HL-60 (cell line): ENCODE results near the gene HECA.

ENCODE experiments used
- DNase-seq, 2 experiments: peaks; one replicate each; pipeline ENCODE4 v3.0.0-alpha.2; 2010 to 2020; ENCODE audit warnings: low read depth in 1 of 2, low spot score in 1 of 2
- H3K27ac ChIP-seq: fragments of 250-450 bp; sonication (Bioruptor Pico); replicated peaks from 2 replicates; pipeline ENCODE4 v1.5.1; 2020; ENCODE audit warnings: mild to moderate bottlenecking, moderate library complexity
- H3K27me3 ChIP-seq: fragments of 250-450 bp; sonication (Bioruptor Pico); 2 replicates; pipeline ENCODE4 v1.5.1; 2021; ENCODE audit warnings: mild to moderate bottlenecking, moderate library complexity; ENCODE audit not compliant: insufficient read depth, poor library complexity, severe bottlenecking
- H3K4me3 ChIP-seq: replicated peaks from 2 replicates; pipeline ENCODE4 v1.5.1; 2011; ENCODE audit warnings: mild to moderate bottlenecking, control low read depth, low read length; ENCODE audit not compliant: insufficient read depth
- GABPA ChIP-seq: IDR thresholded peaks from 2 replicates; pipeline ENCODE4 v1.6.1; 2012; ENCODE audit warnings: low read depth
- POLR2AphosphoS5 ChIP-seq: IDR thresholded peaks from 2 replicates; pipeline ENCODE4 v1.6.1; 2012; ENCODE audit warnings: low read depth
- SPI1 ChIP-seq: IDR thresholded peaks from 2 replicates; pipeline ENCODE4 v1.6.1; 2012; ENCODE audit warnings: low read depth, mild to moderate bottlenecking, borderline replicate concordance
- TF ChIP-seq, protein P1 (sequence below): IDR thresholded peaks from 2 replicates; pipeline ENCODE4 v1.6.1; 2012; ENCODE audit warnings: low read depth; ENCODE audit not compliant: insufficient replicate concordance
- TF ChIP-seq, protein P2 (sequence below): IDR thresholded peaks from one replicate; pipeline ENCODE4 v1.5.1; 2011; ENCODE audit warnings: low read length, control low read depth, inconsistent platforms; ENCODE audit not compliant: insufficient read depth

The HECA gene

DNA sequence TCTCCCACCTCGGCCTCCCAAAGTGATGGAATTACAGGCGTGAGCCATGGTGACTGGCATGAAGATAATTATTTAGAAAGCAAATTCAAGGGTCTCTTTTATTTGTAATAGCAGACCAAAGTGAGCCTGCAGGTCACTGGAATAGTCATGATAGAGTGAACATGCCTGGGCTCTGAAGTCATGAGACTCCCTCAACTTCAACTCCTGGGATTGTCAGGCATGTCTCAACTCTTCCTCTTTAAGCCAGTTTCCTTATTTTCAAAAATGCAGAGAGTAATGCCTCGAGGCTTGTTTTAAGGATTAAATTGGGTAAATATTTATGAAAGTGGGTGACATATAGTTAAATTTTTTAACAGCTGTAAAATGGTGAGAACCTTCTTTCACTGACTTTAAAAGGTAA is 22.7 kb upstream of the HECA start:
- Histone ChIP-seq H3K27ac (no peak overlapping the region), H3K4me3 (no peak overlapping the region), H3K27me3 (no peaks in the 10 kb centered on the region)
- peak in 1 of 2 experiments; percentile 27 for DNase-seq
- no peak for TF ChIP-seq GABPA
- TF ChIP-seq POLR2AphosphoS5: no peak
- TF ChIP-seq SPI1: peak; percentile 24; the same call in 1 of the 2 replicates

DNA sequence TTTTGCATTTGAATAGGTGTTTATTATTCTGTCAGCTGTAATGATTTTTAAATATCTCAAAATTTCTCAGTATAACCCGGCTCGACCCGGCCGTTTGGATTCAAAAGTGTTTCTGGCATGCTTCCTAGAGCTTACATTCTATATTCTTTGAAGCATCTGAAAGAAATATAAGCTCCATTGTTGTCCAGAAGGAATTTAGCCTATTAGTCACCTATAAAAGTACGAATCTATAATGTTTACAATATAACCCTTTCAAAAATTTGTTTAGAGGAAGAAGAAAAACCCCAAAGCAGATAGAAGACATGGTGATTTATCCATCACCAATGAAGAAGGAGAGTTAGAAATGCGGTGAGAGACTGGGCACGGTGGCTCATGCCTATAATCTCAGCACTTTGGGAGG is 22.3 kb upstream of the HECA start:
- no peak for DNase-seq
- H3K27me3 ChIP-seq: no peaks in the 10 kb centered on the region
- H3K4me3 ChIP-seq: no peak overlapping the region
- no peak overlapping the region for H3K27ac ChIP-seq
- TF ChIP-seq, protein P1, sequence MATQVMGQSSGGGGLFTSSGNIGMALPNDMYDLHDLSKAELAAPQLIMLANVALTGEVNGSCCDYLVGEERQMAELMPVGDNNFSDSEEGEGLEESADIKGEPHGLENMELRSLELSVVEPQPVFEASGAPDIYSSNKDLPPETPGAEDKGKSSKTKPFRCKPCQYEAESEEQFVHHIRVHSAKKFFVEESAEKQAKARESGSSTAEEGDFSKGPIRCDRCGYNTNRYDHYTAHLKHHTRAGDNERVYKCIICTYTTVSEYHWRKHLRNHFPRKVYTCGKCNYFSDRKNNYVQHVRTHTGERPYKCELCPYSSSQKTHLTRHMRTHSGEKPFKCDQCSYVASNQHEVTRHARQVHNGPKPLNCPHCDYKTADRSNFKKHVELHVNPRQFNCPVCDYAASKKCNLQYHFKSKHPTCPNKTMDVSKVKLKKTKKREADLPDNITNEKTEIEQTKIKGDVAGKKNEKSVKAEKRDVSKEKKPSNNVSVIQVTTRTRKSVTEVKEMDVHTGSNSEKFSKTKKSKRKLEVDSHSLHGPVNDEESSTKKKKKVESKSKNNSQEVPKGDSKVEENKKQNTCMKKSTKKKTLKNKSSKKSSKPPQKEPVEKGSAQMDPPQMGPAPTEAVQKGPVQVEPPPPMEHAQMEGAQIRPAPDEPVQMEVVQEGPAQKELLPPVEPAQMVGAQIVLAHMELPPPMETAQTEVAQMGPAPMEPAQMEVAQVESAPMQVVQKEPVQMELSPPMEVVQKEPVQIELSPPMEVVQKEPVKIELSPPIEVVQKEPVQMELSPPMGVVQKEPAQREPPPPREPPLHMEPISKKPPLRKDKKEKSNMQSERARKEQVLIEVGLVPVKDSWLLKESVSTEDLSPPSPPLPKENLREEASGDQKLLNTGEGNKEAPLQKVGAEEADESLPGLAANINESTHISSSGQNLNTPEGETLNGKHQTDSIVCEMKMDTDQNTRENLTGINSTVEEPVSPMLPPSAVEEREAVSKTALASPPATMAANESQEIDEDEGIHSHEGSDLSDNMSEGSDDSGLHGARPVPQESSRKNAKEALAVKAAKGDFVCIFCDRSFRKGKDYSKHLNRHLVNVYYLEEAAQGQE: no peak
- TF ChIP-seq POLR2AphosphoS5: no peak
- TF ChIP-seq, protein P2, sequence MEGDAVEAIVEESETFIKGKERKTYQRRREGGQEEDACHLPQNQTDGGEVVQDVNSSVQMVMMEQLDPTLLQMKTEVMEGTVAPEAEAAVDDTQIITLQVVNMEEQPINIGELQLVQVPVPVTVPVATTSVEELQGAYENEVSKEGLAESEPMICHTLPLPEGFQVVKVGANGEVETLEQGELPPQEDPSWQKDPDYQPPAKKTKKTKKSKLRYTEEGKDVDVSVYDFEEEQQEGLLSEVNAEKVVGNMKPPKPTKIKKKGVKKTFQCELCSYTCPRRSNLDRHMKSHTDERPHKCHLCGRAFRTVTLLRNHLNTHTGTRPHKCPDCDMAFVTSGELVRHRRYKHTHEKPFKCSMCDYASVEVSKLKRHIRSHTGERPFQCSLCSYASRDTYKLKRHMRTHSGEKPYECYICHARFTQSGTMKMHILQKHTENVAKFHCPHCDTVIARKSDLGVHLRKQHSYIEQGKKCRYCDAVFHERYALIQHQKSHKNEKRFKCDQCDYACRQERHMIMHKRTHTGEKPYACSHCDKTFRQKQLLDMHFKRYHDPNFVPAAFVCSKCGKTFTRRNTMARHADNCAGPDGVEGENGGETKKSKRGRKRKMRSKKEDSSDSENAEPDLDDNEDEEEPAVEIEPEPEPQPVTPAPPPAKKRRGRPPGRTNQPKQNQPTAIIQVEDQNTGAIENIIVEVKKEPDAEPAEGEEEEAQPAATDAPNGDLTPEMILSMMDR: no peak

DNA sequence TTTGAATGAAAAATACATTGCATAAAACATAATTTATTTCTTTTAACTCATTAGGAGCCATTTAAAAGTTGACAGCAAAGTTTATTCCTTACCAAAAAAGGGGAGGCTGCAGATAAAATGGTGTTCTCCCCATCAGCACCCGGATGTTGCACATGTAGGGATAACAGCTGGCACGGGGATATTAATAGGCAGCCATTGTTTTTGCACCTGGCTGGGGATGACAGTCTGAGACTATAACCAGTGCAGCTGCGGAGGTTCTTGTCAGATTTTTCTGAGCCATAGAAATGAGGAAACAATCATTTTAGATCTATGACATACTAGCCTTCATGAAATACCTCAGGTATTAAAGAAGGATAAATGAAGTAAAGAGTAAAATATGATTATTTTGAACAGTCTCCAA is 20.1 kb upstream of the HECA start:
- no peak overlapping the region for H3K4me3 ChIP-seq
- no peaks in the 10 kb centered on the region for H3K27me3 ChIP-seq
- TF ChIP-seq SPI1 (no peak), GABPA (no peak), POLR2AphosphoS5 (no peak)
- TF ChIP-seq, protein P1: no peak
- TF ChIP-seq, protein P2: no peak
- H3K27ac ChIP-seq: no peak overlapping the region
- DNase-seq: no peak

DNA sequence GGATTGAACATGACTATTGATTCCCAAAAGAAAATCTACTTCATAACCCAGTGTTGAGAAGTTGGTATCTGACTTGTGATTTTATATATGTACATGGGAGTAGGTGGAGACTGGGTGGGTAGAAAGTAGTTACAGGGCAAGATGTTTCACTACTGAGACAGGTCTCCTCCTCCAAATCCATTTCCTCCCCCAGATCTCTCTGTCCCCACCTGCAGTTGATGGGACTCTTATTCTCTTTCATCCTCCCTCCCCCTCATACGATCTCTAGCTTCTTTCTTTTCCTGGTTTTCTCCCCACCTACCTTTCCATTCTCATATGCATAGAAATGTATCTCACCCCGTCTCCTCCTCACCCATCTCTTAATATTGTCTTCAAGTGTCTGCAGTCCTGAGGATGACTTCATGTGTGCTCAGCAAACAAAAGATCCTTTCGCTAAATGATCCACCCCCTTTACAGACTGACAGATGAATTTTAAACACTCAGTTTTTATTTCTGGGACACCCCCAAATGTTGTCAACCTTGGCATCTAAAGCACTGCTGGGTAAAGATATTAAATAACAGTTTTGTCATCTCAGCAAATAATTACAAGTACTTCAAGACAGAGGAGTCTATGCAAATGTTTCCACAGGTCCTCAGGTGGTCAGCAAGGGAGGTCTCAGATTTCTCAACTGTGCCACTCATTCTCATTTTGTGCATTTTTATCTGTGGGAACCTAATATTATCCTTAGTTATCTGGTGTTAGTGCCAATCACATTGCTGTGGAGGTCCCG is 18.7 kb upstream of the HECA start:
- Histone ChIP-seq H3K27ac (no peak overlapping the region), H3K27me3 (no peaks in the 10 kb centered on the region), H3K4me3 (no peak overlapping the region)
- no peak for DNase-seq
- no peak for TF ChIP-seq GABPA
- no peak for TF ChIP-seq SPI1
- TF ChIP-seq POLR2AphosphoS5: no peak
- TF ChIP-seq, protein P2: no peak
- TF ChIP-seq, protein P1: no peak
